ENCODE data around the gene KDM6A. TPM values are rescaled to one million over a fixed set of nuclear protein-coding genes. Genes with fewer than 3 reads are reported as not detected.
"Not testable (repeated sequence)": the region's sequence is repeated elsewhere in the genome, so short reads cannot be mapped to it uniquely, and the experiment has no call there.

The KDM6A gene
- total RNA-seq, 1 donor from 2014 or later: 38.4 TPM

- H3K4me3 Mint-ChIP-seq (ENCODE audit: unreplicated experiment): no peak overlapping the region
- H3K36me3 Mint-ChIP-seq (ENCODE audit: low read depth, unreplicated experiment): no peaks in the 10 kb centered on the region
- no peaks in the 10 kb centered on the region for H3K9me3 Mint-ChIP-seq (ENCODE audit: unreplicated experiment)
- DNase-seq (ENCODE audit: low spot score): no peak
- H3K27ac Mint-ChIP-seq (ENCODE audit: unreplicated experiment): peak overlapping the region; percentile 55
- H3K27me3 Mint-ChIP-seq (ENCODE audit: unreplicated experiment): peaks cover 2% of the 10 kb centered on the region
- H3K4me1 Mint-ChIP-seq (ENCODE audit: unreplicated experiment): peaks cover 29% of the 10 kb centered on the region
- TF ChIP-seq CTCF (IDR thresholded peaks at IDR 0.05; ENCODE audit: unreplicated experiment): no peak
These were observed 31.6 kb downstream of the KDM6A start for GRCh38 chrX:44904542-44905115.

GRCh38 chrX:44906041-44906440 is 33.1 kb downstream of the KDM6A start:
- no peaks in the 10 kb centered on the region for H3K36me3 Mint-ChIP-seq (ENCODE audit: low read depth, unreplicated experiment)
- no peak for DNase-seq (ENCODE audit: low spot score)
- H3K9me3 Mint-ChIP-seq (ENCODE audit: unreplicated experiment): no peaks in the 10 kb centered on the region
- H3K27me3 Mint-ChIP-seq (ENCODE audit: unreplicated experiment): peaks cover 2% of the 10 kb centered on the region
- no peak overlapping the region for H3K27ac Mint-ChIP-seq (ENCODE audit: unreplicated experiment)
- H3K4me3 Mint-ChIP-seq (ENCODE audit: unreplicated experiment): no peak overlapping the region
- peaks cover 29% of the 10 kb centered on the region for H3K4me1 Mint-ChIP-seq (ENCODE audit: unreplicated experiment)
- TF ChIP-seq CTCF (IDR thresholded peaks at IDR 0.05; ENCODE audit: unreplicated experiment): no peak

- Mint-ChIP-seq H3K27me3 (ENCODE audit: unreplicated experiment) (peaks cover 2% of the 10 kb centered on the region), H3K9me3 (ENCODE audit: unreplicated experiment) (no peaks in the 10 kb centered on the region), H3K4me1 (ENCODE audit: unreplicated experiment) (peaks cover 29% of the 10 kb centered on the region), H3K36me3 (ENCODE audit: low read depth, unreplicated experiment) (no peaks in the 10 kb centered on the region), H3K4me3 (ENCODE audit: unreplicated experiment) (no peak overlapping the region), H3K27ac (ENCODE audit: unreplicated experiment) (no peak overlapping the region)
- TF ChIP-seq CTCF (IDR thresholded peaks at IDR 0.05; ENCODE audit: unreplicated experiment): no peak
- no peak for DNase-seq (ENCODE audit: low spot score)
These were observed 33.6 kb downstream of the KDM6A start for GRCh38 chrX:44906542-44906941.

- Mint-ChIP-seq H3K4me1 (ENCODE audit: unreplicated experiment) (peaks cover 27% of the 10 kb centered on the region), H3K36me3 (ENCODE audit: low read depth, unreplicated experiment) (peaks cover 3% of the 10 kb centered on the region), H3K9me3 (ENCODE audit: unreplicated experiment) (no peaks in the 10 kb centered on the region), H3K27ac (ENCODE audit: unreplicated experiment) (no peak overlapping the region), H3K27me3 (ENCODE audit: unreplicated experiment) (peaks cover 2% of the 10 kb centered on the region), H3K4me3 (ENCODE audit: unreplicated experiment) (peak overlapping the region; percentile 49)
- TF ChIP-seq CTCF (IDR thresholded peaks at IDR 0.05; ENCODE audit: unreplicated experiment): no peak
- DNase-seq (ENCODE audit: low spot score): no peak
These were observed 35.2 kb downstream of the KDM6A start for GRCh38 chrX:44908153-44908552.

GRCh38 chrX:44908827-44909226 is 35.8 kb downstream of the KDM6A start:
- no peaks in the 10 kb centered on the region for H3K9me3 Mint-ChIP-seq (ENCODE audit: unreplicated experiment)
- DNase-seq (ENCODE audit: low spot score): no peak
- no peak for TF ChIP-seq CTCF (IDR thresholded peaks at IDR 0.05; ENCODE audit: unreplicated experiment)
- no peak overlapping the region for H3K27ac Mint-ChIP-seq (ENCODE audit: unreplicated experiment)
- no peak overlapping the region for H3K4me3 Mint-ChIP-seq (ENCODE audit: unreplicated experiment)
- H3K27me3 Mint-ChIP-seq (ENCODE audit: unreplicated experiment): peaks cover 2% of the 10 kb centered on the region
- H3K4me1 Mint-ChIP-seq (ENCODE audit: unreplicated experiment): peaks cover 21% of the 10 kb centered on the region
- peaks cover 3% of the 10 kb centered on the region for H3K36me3 Mint-ChIP-seq (ENCODE audit: low read depth, unreplicated experiment)

GRCh38 chrX:44910508-44910907 is 37.5 kb downstream of the KDM6A start:
- H3K9me3 Mint-ChIP-seq (ENCODE audit: unreplicated experiment); H3K27ac Mint-ChIP-seq (ENCODE audit: unreplicated experiment); DNase-seq (ENCODE audit: low spot score); H3K27me3 Mint-ChIP-seq (ENCODE audit: unreplicated experiment); H3K4me3 Mint-ChIP-seq (ENCODE audit: unreplicated experiment); H3K36me3 Mint-ChIP-seq (ENCODE audit: low read depth, unreplicated experiment): not testable (repeated sequence)
- peaks cover 11% of the 10 kb centered on the region for H3K4me1 Mint-ChIP-seq (ENCODE audit: unreplicated experiment)

GRCh38 chrX:44911074-44911600 is 38.1 kb downstream of the KDM6A start:
- DNase-seq (ENCODE audit: low spot score); H3K4me3 Mint-ChIP-seq (ENCODE audit: unreplicated experiment); H3K9me3 Mint-ChIP-seq (ENCODE audit: unreplicated experiment); H3K36me3 Mint-ChIP-seq (ENCODE audit: low read depth, unreplicated experiment); H3K27ac Mint-ChIP-seq (ENCODE audit: unreplicated experiment); H3K27me3 Mint-ChIP-seq (ENCODE audit: unreplicated experiment): not testable (repeated sequence)
- peaks cover 11% of the 10 kb centered on the region for H3K4me1 Mint-ChIP-seq (ENCODE audit: unreplicated experiment)

Measured in endothelial cell (in vitro differentiated cells).